Colon (tissue), 2 donors: ENCODE results near the gene CAVIN1.
"Not testable (repeated sequence)": the region's sequence is repeated elsewhere in the genome, so short reads cannot be mapped to it uniquely, and the experiment has no call there.

Experiments
- FAIRE-seq: peaks from 2 replicates; lab custom pipeline; 2012; peaks lifted over from hg19 to GRCh38; lab: Jason Lieb, UNC
- donor health status: control.
- donor health status: control.

Gene CAVIN1

GRCh38 chr17:42378359-42378958 lies 44.6 kb downstream of the CAVIN1 start:
- no peak for FAIRE-seq

- no peak for FAIRE-seq
These were observed 49.2 kb downstream of the CAVIN1 start for GRCh38 chr17:42373896-42374295.

DNA sequence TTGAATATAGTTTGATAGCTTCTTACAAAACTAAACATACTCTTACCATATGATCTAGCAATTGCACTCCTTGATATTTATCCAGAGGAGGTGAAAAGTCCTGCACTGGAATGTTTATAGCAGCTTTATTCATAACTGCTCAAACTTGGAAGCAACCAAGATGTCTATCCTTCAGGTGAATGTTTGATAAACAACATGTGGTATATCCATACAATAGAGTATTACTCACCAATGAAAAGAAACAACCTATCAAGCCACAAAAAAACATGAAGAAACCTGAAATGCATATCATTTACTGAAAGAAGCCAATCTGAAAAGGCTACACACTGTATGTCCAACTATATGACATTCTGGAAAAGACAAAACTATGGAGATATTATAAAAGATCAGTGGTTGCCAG lies 50.9 kb downstream of the CAVIN1 start:
- FAIRE-seq, result no peak

DNA sequence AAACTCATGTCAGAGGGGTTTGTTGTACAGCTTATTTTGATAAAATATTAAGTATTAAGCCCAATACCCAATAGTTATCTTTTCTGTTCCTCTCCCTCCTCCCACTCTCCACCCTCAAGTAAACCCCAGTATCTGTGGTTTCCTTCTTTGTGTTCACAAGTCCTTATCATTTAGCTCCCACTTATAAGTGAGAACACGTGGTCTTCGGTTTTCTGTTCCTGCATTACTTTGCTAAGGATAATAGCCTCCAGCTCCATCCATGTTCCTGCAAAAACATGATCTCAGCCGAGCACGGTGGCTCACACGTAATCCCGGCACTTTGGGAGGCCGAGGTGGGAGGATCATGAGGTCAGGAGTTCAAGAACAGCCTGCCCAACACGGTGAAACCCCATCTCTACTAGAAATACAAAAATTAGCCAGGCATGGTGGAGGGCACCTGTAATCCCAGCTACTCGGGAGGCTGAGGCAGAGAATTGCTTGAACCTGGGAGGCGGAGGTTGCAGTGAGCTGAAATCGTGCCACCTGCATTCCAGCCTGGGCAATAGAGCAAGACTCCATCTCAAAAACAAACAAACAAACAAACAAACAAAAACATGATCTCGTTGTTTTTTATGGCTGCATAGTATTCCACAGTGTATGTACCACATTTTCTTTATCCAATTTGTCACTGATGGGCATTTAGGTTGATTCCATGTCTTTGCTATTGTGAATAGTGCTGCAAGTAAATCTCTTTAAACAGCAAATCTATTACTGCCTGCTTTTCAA lies 54.1 kb downstream of the CAVIN1 start:
- FAIRE-seq, result not testable (repeated sequence)

DNA sequence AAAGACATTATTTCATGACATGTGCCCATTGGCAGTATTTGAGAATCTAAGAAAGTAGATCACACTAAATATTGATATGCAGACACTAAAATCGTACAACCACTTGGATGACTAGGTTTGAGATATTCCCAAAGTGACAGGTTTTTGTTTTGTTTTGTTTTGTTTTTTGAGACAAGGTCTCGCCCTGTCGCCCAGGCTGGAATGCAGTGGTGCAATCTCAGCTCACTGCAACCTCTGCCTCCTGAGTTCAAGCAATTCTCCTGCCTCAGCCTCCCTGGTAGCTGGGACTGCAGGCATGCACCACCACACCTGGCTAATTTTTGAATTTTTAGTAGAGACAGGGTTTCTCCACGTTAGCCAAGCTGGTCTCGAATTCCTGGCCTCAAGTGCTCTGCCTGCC lies 54.7 kb downstream of the CAVIN1 start:
- FAIRE-seq, result not testable (repeated sequence)

- FAIRE-seq, result not testable (repeated sequence)
These were observed 56.7 kb downstream of the CAVIN1 start for GRCh38 chr17:42366176-42367023.

DNA sequence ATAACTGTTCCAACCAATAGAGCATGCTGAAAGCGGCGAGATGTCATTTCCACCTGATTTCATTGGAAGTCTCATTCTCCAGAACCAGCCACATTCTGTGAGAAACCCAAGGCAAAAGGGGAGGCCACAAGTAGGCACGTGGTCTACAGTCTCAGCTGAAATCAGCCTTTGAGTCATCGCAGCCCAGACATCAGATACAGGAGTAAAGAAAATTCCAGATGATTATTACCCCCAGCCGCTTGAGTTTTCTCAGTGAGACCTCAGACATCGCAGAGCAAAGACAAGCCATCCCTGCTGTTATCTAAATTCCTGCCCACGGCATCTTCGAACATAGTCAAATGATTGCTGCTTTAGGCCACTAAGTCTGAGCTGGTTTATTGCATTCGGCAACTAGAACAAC lies 57.9 kb downstream of the CAVIN1 start:
- no peak for FAIRE-seq

GRCh38 chr17:42363767-42364585 lies 59.1 kb downstream of the CAVIN1 start:
- FAIRE-seq, result no peak

DNA sequence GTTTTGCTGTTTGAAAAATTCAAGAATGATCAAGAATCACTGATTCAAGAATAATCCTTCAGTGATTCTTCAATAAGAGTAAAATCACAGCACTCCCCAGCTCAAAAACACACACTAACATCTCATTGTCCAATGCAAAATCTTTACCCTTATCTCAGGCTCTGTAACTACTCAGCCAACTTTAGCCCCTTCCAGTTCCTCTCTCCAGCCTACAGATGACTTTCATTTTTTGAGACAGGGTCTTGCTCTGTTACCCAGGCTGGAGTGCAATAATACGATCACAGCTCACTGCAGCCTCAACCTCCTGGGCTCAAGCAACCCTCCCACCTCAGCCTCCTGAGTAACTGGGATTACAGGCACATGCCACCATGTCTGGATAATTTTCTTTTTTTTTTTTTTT lies 59.8 kb downstream of the CAVIN1 start:
- no peak for FAIRE-seq

DNA sequence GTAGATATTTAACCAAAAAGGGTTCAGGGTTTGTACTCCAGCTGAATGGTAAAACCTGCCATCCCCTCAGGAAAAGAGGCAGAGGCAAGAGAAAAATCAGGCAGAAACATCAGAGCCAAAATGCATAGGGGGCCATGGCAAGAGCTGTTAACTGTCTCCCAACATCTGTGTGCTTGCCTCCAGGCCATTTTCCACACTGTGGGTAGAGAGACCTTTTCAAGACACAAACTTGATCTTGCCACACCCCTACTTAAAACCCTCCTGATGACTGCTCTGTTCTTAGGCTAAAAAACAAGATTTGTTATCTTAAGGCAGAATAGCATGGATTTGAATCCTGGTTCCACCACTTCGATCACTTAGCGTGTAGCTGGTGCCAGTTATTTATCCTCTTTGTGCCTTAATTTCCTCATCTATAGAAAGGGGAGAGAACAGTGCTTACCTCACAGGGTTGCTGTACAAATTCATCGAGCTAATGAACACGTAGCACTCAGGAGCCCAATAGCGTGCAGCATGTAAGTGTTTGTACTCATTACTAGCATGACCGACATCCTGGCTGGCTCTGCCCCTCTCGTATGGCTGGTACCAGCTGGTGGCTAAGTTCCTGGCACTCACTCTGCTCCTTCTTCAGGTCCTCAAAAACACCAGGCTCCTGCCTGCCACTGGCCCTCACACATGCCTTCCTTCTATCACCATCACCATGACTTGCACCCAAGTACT lies 60.7 kb downstream of the CAVIN1 start:
- FAIRE-seq, result no peak

GRCh38 chr17:42361781-42362186 lies 61.3 kb downstream of the CAVIN1 start:
- FAIRE-seq, result no peak

- not testable (repeated sequence) for FAIRE-seq
These were observed 62.7 kb downstream of the CAVIN1 start for GRCh38 chr17:42360388-42360787.

DNA sequence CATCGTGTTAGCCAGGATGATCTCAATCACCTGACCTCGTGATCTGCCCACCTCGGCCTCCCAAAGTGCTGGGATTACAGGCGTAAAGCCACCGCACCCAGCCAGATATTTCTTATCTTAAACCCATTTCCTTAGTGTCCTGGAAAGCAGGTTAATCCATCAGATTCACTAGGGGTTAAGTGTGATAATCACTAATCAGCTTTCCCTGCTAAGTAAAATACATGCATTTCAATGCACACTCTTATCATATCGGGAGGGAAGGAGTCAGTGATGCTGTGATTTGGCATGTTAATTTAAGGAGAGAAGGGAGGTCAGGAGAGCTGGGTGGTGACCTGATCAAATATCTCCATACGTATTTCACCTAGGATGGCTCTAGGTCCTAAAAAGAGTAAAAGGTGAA lies 63.9 kb downstream of the CAVIN1 start:
- no peak for FAIRE-seq

DNA sequence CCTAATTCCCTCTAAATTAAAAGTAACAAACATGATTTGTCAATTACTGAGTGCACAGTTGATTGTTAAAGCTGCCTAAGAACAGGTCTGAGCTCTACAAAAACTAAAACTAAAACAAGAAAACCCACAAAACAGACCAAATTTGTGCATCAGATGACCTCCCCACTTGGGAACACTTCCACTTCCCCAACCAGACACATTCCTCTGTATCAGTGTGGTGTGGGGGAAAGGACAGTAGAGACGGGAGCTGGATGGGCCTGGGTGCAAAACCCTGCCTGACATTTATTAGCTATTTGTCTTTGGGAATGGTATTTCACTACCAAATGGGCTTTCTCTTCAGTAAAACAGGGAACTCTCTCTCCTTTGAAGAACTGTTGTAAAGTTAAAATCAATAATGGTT lies 64.6 kb downstream of the CAVIN1 start:
- no peak for FAIRE-seq

- FAIRE-seq, result no peak
These were observed 67.9 kb downstream of the CAVIN1 start for GRCh38 chr17:42354956-42355843.
